Measurements from ENCODE around the gene ALPL.
A peak's percentile ranks its signal among the peaks of the same experiment; 100 is the strongest.
"Not testable (repeated sequence)": the region's sequence is repeated elsewhere in the genome, so short reads cannot be mapped to it uniquely, and the experiment has no call there.

Gene ALPL

GRCh38 chr1:21509351-21510112 is at the start of gene ALPL:
Gene ALPL (plus strand): TSS chr1:21509423. CDS start chr1:21554082, 44,659 bp downstream.
- no peak for DNase-seq

GRCh38 chr1:21465127-21465526 is 44.1 kb upstream of the ALPL start:
- DNase-seq = not testable (repeated sequence)

- not testable (repeated sequence) for DNase-seq
These were observed 41.3 kb upstream of the ALPL start for GRCh38 chr1:21467946-21468345.

- DNase-seq = no peak
These were observed 40.6 kb upstream of the ALPL start for GRCh38 chr1:21468599-21468998.

GRCh38 chr1:21469581-21469980 is 39.6 kb upstream of the ALPL start:
- no peak for DNase-seq

- no peak for DNase-seq
These were observed 36.4 kb upstream of the ALPL start for GRCh38 chr1:21472861-21473260.

- no peak for DNase-seq
These were observed 30.9 kb upstream of the ALPL start for GRCh38 chr1:21478356-21478755.

GRCh38 chr1:21483881-21484280 is 25.3 kb upstream of the ALPL start:
- not testable (repeated sequence) for DNase-seq

- no peak for DNase-seq
These were observed 20.1 kb upstream of the ALPL start for GRCh38 chr1:21489146-21489545.

GRCh38 chr1:21490774-21491487 is 18.3 kb upstream of the ALPL start:
- no peak for DNase-seq

GRCh38 chr1:21491488-21492355 is 17.5 kb upstream of the ALPL start:
- DNase-seq = peak in 1 of 2 experiments; percentile 44

- DNase-seq = peak in 1 of 2 experiments; percentile 27
These were observed 16.9 kb upstream of the ALPL start for GRCh38 chr1:21492356-21492625.

GRCh38 chr1:21494196-21494595 is 15.0 kb upstream of the ALPL start:
- no peak for DNase-seq

GRCh38 chr1:21495225-21495820 is 13.9 kb upstream of the ALPL start:
- DNase-seq = no peak

- DNase-seq = no peak
These were observed 13.2 kb upstream of the ALPL start for GRCh38 chr1:21496063-21496462.

- DNase-seq = no peak
These were observed 12.3 kb upstream of the ALPL start for GRCh38 chr1:21496886-21497285.

- no peak for DNase-seq
These were observed 11.7 kb upstream of the ALPL start for GRCh38 chr1:21497466-21498061.

- DNase-seq = no peak
These were observed 9.8 kb upstream of the ALPL start for GRCh38 chr1:21499283-21499950.

- DNase-seq = no peak
These were observed 5.4 kb upstream of the ALPL start for GRCh38 chr1:21503706-21504377.

GRCh38 chr1:21506804-21507203 is 2.4 kb upstream of the ALPL start:
- DNase-seq = no peak

- no peak for DNase-seq
These were observed 1.5 kb upstream of the ALPL start for GRCh38 chr1:21507511-21508270.
